ENCODE data around the gene SHANK2.

The SHANK2 gene

DNA sequence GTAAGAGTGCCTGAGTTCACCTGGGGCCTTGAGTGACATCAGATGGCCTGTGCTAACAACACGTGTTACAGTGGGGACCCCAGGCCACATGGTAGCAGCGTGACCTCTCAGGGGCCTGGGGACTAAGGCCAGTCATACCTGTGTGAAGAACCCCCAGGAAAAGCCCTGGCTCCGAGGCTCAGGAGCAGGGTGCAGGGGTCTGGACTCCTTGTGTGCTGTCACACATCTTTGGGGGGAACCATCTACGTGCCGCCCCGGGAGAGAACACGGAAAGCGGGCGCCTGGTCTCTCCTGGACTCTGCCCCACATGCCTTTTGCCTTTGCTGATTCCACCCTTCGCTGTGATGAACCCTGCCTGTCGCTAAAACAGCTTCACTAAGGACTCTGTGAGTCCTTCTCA is 48.7 kb downstream of the SHANK2 start:
- FAIRE-seq (no peak), DNase-seq (ENCODE audit: insufficient read length, low spot score) (no peak)

DNA sequence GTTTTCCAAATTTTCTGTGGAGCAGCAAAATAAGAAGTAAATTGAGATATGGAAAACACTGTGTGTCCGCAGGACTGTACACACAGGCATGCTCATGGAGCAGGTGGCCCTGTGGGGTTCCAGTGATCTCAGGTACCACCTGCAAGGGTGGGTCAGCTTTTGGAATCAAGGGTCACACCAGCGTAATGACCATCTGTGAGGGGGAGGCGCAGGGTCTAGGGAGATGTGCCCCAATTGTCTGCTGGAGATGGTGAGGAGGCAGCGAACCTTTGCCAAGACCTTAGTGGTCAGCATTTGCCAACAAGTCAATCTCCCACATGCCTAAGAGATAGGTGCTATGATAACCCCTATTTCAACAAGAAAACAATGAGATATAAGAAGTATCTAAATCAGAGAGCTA is 49.4 kb downstream of the SHANK2 start:
- DNase-seq (ENCODE audit: insufficient read length, low spot score) (no peak), FAIRE-seq (no peak)

DNA sequence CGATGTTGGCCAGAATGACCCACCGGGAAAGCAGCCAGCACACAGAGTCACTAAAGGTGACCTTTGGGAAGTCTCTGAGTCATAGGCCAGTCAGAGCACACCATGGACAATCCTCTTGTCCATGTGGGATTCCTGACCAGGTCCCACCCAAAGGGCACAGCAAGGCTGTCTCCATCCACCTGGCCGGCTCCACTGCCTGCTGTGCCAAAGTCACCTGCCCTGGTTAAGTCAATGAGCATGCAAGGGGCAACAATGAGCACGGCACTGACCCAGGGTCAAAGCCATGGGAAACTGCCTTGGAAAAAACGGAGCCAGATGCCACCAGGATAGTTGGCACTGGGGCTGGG is 49.8 kb downstream of the SHANK2 start:
- DNase-seq (ENCODE audit: insufficient read length, low spot score) (no peak), FAIRE-seq (no peak)

All from GM19239 (cell line).